ENCODE results near the gene ATP5F1C.

- TF ChIP-seq, protein P1, sequence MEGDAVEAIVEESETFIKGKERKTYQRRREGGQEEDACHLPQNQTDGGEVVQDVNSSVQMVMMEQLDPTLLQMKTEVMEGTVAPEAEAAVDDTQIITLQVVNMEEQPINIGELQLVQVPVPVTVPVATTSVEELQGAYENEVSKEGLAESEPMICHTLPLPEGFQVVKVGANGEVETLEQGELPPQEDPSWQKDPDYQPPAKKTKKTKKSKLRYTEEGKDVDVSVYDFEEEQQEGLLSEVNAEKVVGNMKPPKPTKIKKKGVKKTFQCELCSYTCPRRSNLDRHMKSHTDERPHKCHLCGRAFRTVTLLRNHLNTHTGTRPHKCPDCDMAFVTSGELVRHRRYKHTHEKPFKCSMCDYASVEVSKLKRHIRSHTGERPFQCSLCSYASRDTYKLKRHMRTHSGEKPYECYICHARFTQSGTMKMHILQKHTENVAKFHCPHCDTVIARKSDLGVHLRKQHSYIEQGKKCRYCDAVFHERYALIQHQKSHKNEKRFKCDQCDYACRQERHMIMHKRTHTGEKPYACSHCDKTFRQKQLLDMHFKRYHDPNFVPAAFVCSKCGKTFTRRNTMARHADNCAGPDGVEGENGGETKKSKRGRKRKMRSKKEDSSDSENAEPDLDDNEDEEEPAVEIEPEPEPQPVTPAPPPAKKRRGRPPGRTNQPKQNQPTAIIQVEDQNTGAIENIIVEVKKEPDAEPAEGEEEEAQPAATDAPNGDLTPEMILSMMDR (IDR thresholded peaks at IDR 0.05) = no peak
- TF ChIP-seq EP300 (IDR thresholded peaks at IDR 0.05) (no peak), POLR2AphosphoS5 (IDR thresholded peaks at IDR 0.05) (peak; percentile 77 to 97 (median 89)), POLR2A (IDR thresholded peaks at IDR 0.05) (peak in 1 of 4 donors; percentile 67)
Measured at GRCh38 chr10:7818295-7819120, 30.5 kb downstream of the ATP5F1C start, which contains the start of gene TAF3.
